HepG2 (cell line): ENCODE results near the gene GPR22.

Experiments
- ATF1 ChIP-seq: IDR thresholded peaks from 2 replicates; pipeline ENCODE4 v1.6.1; 2016; ENCODE audit warnings: mild to moderate bottlenecking, control low read depth
- BRCA1 ChIP-seq: sonication (generic); formaldehyde crosslinking; IDR thresholded peaks from 2 replicates; pipeline ENCODE4 v1.4.0; 2020; ENCODE audit warnings: missing genetic modification reagents
- EZH2 ChIP-seq: conservative IDR thresholded peaks from 2 replicates; pipeline ENCODE4 v1.6.1; 2012; ENCODE audit warnings: mild to moderate bottlenecking, low read depth, low read length, moderate library complexity
- MAX ChIP-seq: IDR thresholded peaks from 2 replicates; pipeline ENCODE4 v1.6.1; 2012; ENCODE audit warnings: inconsistent platforms
- MYPOP ChIP-seq: sonication (generic); formaldehyde crosslinking; IDR thresholded peaks from 2 replicates; pipeline ENCODE4 v1.8.1; 2023; ENCODE audit warnings: mild to moderate bottlenecking, moderate library complexity, missing genetic modification reagents
- NR2F1 ChIP-seq, 2 experiments: fragments of 450-650 bp in 1 of 2; formaldehyde crosslinking in 1 of 2; IDR thresholded peaks; 2 replicates each; pipeline versions ENCODE4 v1.5.0 to v1.6.1; 2016 to 2020; ENCODE audit warnings: mild to moderate bottlenecking in 1 of 2, missing compliant biosample characterization in 1 of 2, missing genetic modification reagents in 1 of 2, moderate library complexity in 1 of 2
- ONECUT2 ChIP-seq: sonication (generic); formaldehyde crosslinking; IDR thresholded peaks from 2 replicates; pipeline ENCODE4 v1.4.0; 2020; ENCODE audit warnings: missing genetic modification reagents
- POLR2A ChIP-seq, 2 experiments: IDR thresholded peaks; 2 replicates each; pipeline ENCODE4 v1.6.1; 2011; ENCODE audit warnings: low read depth in 2 of 2, low read length in 2 of 2, mild to moderate bottlenecking in 1 of 2, moderate library complexity in 1 of 2; ENCODE audit not compliant: insufficient read depth in 1 of 2
- PRMT3 ChIP-seq: sonication (generic); formaldehyde crosslinking; IDR thresholded peaks from 2 replicates; pipeline ENCODE4 v1.8.1; 2022; ENCODE audit warnings: low read depth, mild to moderate bottlenecking, moderate library complexity, missing genetic modification reagents, borderline replicate concordance
- TBP ChIP-seq: sonication (generic); formaldehyde crosslinking; IDR thresholded peaks from 2 replicates; pipeline ENCODE4 v1.5.0; 2020; ENCODE audit warnings: missing genetic modification reagents
- ZC3H4 ChIP-seq: sonication (generic); formaldehyde crosslinking; IDR thresholded peaks from 2 replicates; pipeline ENCODE4 v1.4.0; 2020; ENCODE audit warnings: missing genetic modification reagents, borderline replicate concordance

GRCh38 chr7:107464666-107465226 lies 5.1 kb upstream of the GPR22 start:
- TF ChIP-seq BRCA1, result no peak
- no peak for TF ChIP-seq POLR2A (IDR thresholded peaks at IDR 0.05; ENCODE audit: insufficient read depth in 1 of 2, low read depth in 2 of 2, low read length in 2 of 2)
- no peak for TF ChIP-seq NR2F1 (CRISPR knock-in tag; IDR thresholded peaks at IDR 0.05)
- TF ChIP-seq PRMT3 (CRISPR knock-in tag), result no peak
- TF ChIP-seq ATF1 (CRISPR knock-in tag), result no peak
- no peak for TF ChIP-seq MAX
- TF ChIP-seq ONECUT2 (CRISPR knock-in tag), result no peak
- TF ChIP-seq EZH2, result no peak
- no peak for TF ChIP-seq MYPOP
- no peak for TF ChIP-seq ZC3H4
- no peak for TF ChIP-seq TBP (CRISPR knock-in tag)
